ENCODE data around the gene TCERG1L.

Gene TCERG1L

GRCh38 chr10:131270461-131271190 lies 40.9 kb downstream of the TCERG1L start:
- no peak for ATAC-seq

DNA sequence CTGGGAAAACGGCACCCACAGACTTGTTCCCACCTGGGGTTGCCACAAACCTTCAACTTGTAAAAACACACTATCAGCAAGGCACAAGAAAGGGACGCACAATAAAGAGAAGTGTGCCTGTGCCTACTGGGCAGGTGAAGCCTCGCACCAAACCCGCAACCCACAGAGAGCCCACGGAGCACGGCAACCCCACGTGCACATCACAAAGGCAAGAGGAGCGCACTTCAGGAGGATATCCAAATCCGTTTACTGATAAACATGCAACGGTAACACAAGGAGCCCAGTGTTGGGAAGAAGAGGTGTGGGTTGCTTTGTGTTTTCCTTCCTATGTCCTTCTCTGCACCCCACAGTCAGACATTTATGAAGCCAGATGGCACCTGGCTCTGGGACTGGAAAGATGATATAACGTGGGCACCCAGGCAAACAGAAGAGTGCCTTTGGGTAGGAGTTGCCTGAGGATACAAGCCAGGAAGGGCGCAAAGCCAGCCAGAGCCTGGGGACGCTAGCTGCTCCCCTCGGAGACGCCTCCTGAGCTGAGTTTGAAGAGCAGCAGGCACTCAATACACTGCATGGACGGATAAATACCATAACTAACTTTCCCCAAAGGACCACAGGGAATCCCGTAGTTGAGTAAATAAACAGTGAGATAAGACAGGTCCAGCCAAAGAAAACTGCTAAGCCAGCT lies 41.6 kb downstream of the TCERG1L start:
- ATAC-seq: no peak

- ATAC-seq: no peak
Observed at GRCh38 chr10:131267814-131268095, 43.8 kb downstream of the TCERG1L start.

- no peak for ATAC-seq
Observed at GRCh38 chr10:131266936-131267813, 44.3 kb downstream of the TCERG1L start.

DNA sequence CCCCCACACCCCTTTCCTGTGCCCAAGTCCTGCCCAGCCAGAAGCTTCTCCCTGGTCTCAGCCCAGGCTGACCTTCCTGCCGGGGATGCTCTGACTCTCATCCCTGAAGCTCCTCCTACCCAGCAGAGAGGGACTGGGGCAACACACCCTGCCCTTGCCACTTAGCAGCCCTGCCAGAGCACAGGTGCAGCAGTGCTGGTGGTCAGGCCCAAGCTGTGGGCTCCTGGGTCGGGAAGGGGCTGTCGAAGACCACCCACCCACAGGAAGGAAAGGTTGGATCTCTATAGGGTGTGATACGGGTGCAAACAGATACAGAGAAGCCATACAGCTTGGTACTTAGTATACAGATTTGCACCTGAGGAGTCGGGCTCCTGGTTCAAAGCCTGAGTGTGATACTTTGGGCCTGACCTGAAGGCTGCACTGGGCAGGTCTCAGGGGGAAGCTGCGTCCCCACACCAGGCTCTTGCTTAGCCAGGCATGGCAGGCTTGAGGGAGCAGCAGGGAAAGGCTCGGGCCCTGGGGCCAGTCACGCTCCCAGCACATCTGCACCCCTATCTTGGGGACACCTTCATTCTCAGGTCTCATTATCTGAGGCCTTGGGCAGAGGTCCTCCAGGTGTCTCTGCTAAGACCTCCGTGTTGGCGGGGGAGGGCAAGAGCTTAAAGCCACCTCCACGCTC lies 47.3 kb downstream of the TCERG1L start:
- no peak for ATAC-seq

GRCh38 chr10:131261890-131262475 lies 49.5 kb downstream of the TCERG1L start:
- ATAC-seq: no peak

DNA sequence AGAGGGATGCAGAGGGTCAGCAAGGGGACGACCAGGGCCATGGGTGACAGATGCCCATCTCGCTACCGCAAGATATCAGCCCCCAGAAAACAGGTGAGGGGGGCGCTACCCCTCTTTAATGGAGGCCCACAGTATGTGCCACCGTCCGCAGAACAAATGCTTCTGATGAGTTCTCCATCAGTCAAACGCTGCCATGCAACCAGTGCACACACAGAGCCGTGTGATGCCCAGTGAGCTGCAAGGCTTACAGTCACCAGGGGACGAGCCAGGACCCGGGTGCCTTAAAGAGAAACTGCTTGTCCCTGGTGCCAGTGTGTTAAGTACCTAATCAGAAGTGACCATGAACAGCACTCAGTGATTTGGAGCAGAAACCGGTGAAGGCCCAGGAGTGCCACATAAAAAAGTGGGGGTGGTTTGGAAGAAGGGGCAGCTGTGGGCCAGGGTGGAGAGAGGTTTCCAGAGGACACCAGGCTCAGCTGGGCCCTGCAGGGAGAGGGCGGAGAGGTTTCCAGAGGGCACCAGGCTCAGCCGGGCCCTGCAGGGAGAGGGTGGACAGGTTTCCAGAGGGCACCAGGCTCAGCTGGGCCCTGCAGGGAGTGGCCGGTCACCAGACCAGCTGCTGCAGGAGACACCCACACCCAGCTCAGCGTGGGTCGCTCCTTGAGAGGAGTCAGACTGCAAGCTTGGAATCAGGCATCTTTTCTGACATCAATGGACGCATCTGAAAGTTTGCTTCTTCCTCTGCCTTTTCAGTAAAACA lies 50.9 kb downstream of the TCERG1L start:
- ATAC-seq: no peak

- no peak for ATAC-seq
Observed at GRCh38 chr10:131260031-131260430, 51.5 kb downstream of the TCERG1L start.

DNA sequence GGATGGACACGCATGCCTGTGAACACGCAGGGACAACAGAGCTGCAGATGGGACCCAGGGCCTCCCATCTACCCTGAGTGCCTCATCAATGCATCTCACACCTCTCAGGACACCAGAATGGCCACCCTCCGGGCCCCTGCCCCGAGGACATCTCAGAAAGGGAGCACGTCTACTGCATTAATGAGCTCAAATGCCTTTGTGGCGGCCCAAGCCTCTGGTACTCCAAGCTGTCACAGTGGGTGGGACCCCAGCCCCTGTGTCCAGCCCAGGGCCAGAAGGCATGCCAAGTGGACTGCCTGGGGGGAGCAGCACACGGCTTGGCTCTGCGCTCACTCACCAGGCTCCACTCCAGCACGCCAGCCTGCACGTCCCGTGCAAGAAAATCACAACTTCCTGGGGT lies 52.0 kb downstream of the TCERG1L start:
- no peak for ATAC-seq

- ATAC-seq: no peak
Observed at GRCh38 chr10:131258256-131258655, 53.3 kb downstream of the TCERG1L start.

DNA sequence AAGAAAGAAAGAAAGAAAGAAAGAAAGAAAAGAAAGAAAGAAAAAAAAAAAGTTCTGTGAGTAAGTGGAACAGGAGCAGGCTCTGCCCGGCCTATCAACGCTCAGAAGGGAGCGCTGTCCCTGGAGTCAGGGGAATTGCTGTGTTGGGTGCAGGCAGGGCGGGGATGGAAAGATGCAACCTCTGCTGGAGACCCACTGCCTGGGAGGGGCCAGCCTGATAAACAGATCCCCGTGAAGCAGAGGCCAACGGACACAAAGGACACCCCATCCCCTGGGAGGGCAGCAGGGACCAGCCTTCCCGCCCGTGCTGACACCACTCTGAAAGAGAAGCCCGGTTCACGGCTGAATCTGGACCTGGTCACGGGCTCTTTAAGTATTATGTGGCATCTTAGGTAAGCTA lies 54.5 kb downstream of the TCERG1L start:
- ATAC-seq: no peak

DNA sequence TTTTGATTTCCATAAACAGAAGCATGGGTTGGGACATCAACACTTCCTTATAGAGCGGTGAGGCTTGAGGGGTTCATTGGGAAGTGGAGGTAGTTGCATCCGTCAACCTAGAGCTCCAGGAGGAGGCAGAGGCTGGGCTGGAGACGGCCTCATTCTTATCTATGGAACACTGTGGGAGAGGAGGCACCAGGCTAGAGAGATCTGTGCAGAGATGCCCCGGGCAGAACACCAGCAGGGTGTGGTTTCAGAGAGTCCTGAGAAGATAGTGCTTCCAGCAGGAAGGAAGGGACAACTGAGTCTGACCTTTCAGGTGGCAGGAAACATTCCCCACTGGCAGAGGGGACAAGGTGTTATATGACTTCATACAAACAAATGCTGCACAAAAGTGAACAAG lies 56.7 kb downstream of the TCERG1L start:
- no peak for ATAC-seq

GRCh38 chr10:131253931-131254858 lies 57.3 kb downstream of the TCERG1L start:
- ATAC-seq: no peak

GRCh38 chr10:131252567-131253276 lies 58.8 kb downstream of the TCERG1L start:
- no peak for ATAC-seq

DNA sequence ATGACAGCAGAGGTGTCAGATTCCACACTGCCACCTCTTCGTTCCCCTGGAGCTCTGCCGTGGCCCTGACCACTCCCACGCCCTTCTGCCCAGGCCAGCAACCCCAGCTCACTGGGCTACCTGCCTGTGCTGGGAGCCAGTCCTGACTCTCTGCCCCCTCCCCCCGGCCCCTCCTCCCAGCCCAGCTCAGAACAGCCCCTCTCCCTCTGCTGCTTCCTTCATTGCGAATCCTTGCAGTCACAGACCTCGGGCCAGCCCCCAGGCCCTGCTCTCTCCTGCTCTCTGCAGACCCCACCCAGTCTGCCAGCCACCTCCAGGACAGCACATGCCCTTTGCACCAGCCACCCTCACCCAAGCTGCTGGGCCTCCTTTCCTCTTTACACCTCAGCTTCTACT lies 60.4 kb downstream of the TCERG1L start:
- no peak for ATAC-seq

GRCh38 chr10:131250454-131251145 lies 60.9 kb downstream of the TCERG1L start:
- no peak for ATAC-seq

GRCh38 chr10:131249955-131250344 lies 61.6 kb downstream of the TCERG1L start:
- ATAC-seq: no peak

GRCh38 chr10:131249238-131249954 lies 62.1 kb downstream of the TCERG1L start:
- no peak for ATAC-seq

Data from activated CD4-positive, CD25-positive, alpha-beta regulatory T cell treated with anti-CD3 and anti-CD28 coated beads, Interleukin-2, amount 50 U/mL, for 24 hours (primary cell).